ENCODE measurements around the gene RAB4B.
A peak's percentile ranks its signal among the peaks of the same experiment; 100 is the strongest.
"Not testable (repeated sequence)": the region's sequence is repeated elsewhere in the genome, so short reads cannot be mapped to it uniquely, and the experiment has no call there.

RAB4B gene

GRCh38 chr19:40781140-40781539 is 3.1 kb downstream of the RAB4B start:
- no peak for DNase-seq

GRCh38 chr19:40783711-40784110 is 5.7 kb downstream of the RAB4B start:
- no peak for DNase-seq

- not testable (repeated sequence) for DNase-seq
Observed at GRCh38 chr19:40784146-40784545, 6.1 kb downstream of the RAB4B start.

GRCh38 chr19:40785526-40785925 is 7.5 kb downstream of the RAB4B start:
- DNase-seq: no peak

GRCh38 chr19:40786060-40787037 is 8.3 kb downstream of the RAB4B start:
- DNase-seq: no peak

- no peak for DNase-seq
Observed at GRCh38 chr19:40791349-40791748, 13.3 kb downstream of the RAB4B start.

GRCh38 chr19:40791996-40792395 is 13.9 kb downstream of the RAB4B start:
- DNase-seq: no peak

GRCh38 chr19:40797166-40797962 is 19.3 kb downstream of the RAB4B start:
- no peak for DNase-seq

- peak; percentile 12 for DNase-seq
Observed at GRCh38 chr19:40797963-40798682, 20.1 kb downstream of the RAB4B start.

GRCh38 chr19:40798683-40799557 is 20.9 kb downstream of the RAB4B start, which contains the start of gene EGLN2:
TSS of gene EGLN2 (plus strand) at chr19:40799191. CDS start at chr19:40800573, 1,382 bp downstream.
- DNase-seq: peak; percentile 88

- no peak for DNase-seq
Observed at GRCh38 chr19:40799558-40800338, 21.7 kb downstream of the RAB4B start.

GRCh38 chr19:40800339-40800996 is 22.4 kb downstream of the RAB4B start:
- no peak for DNase-seq

GRCh38 chr19:40800997-40801377 is 22.9 kb downstream of the RAB4B start:
- no peak for DNase-seq

GRCh38 chr19:40801426-40802299 is 23.6 kb downstream of the RAB4B start:
- no peak for DNase-seq

GRCh38 chr19:40802300-40803169 is 24.5 kb downstream of the RAB4B start:
- DNase-seq: no peak

- no peak for DNase-seq
Observed at GRCh38 chr19:40803170-40803856, 25.3 kb downstream of the RAB4B start.

- DNase-seq: no peak
Observed at GRCh38 chr19:40803857-40804782, 26.1 kb downstream of the RAB4B start.
